Body of pancreas (tissue), 4 donors: Measurements from ENCODE around the gene ATP9B. TPM values are rescaled to one million over a fixed set of nuclear protein-coding genes. Genes with fewer than 3 reads are reported as not detected.

Experiments used
- ATAC-seq: fragments of 150-250 bp; one replicate; pipeline ENCODE4 v1.9.1; 2016
- DNase-seq, 4 donors: peaks; one replicate each; pipeline ENCODE4 v3.0.0-alpha.2; 2019
- H3K27ac ChIP-seq, 4 donors: fragments of 200-600 bp; sonication (generic); 1 replicate in 3 of 4; 2 replicates in 1 of 4; pipeline versions ENCODE4 v1.5.1 to v1.6.1; 2016 to 2019; ENCODE audit warnings: mild to moderate bottlenecking in 1 of 4, mixed read lengths in 1 of 4, moderate library complexity in 1 of 4
- H3K27me3 ChIP-seq, 2 donors: fragments of 200-600 bp; sonication (generic); one replicate each; pipeline ENCODE4 v1.6.0; 2016; ENCODE audit warnings: mild to moderate bottlenecking in 1 of 2
- H3K36me3 ChIP-seq, 2 donors: fragments of 200-600 bp; sonication (generic); replicated peaks in 1 of 2; 2 replicates each; pipeline ENCODE4 v1.5.1; 2016; ENCODE audit warnings: low read depth in 2 of 2; ENCODE audit not compliant: insufficient read depth in 1 of 2
- H3K4me1 ChIP-seq: fragments of 200-600 bp; sonication (generic); one replicate; pipeline ENCODE4 v1.6.0; 2016
- H3K4me3 ChIP-seq, 2 donors: fragments of 200-600 bp; sonication (generic); 1 replicate in 1 of 2; 2 replicates in 1 of 2; pipeline ENCODE4 v1.5.1; 2016 to 2019
- H3K9me3 ChIP-seq, 3 donors: fragments of 200-600 bp; sonication (generic); 1 replicate in 2 of 3; 2 replicates in 1 of 3; pipeline ENCODE4 v1.5.1; 2016
- POLR2A ChIP-seq, 3 donors: fragments of 450-650 bp; IDR thresholded peaks; one replicate each; pipeline ENCODE4 v1.6.1; 2016; ENCODE audit warnings: antibody characterized with exemption in 3 of 3, mild to moderate bottlenecking in 2 of 3
- WGBS, 2 donors: methylation state at CpG; one replicate each; pipeline ENCODE4 v1.1.5; 2017; 5-methylcytosine and 5-hydroxymethylcytosine counted together
- intact Hi-C: fragments of 100-400 bp; cut with DNase I; formaldehyde crosslinking; loops from one replicate; pipeline ENCODE4 v1.15.1; 2023
- total RNA-seq, 2 donors: library from RNA; depleted of rRNA; stranded (reverse); fragments of >200 nt; gene quantifications; one replicate each; pipeline ENCODE4 v1.1.0, GENCODE V29; 2016
- TF ChIP-seq, protein P1 (sequence below), 7 experiments: fragments of 450-650 bp in 4 of 7; fragments of 200-600 bp in 3 of 7; sonication (generic) in 3 of 7; IDR thresholded peaks; one replicate each; pipeline ENCODE4 v1.5.1; 2016 to 2019; ENCODE audit warnings: antibody characterized with exemption in 7 of 7

ATP9B gene
- total RNA-seq, 2 donors from 2014 or later: 19.7 to 21.1 TPM

DNA sequence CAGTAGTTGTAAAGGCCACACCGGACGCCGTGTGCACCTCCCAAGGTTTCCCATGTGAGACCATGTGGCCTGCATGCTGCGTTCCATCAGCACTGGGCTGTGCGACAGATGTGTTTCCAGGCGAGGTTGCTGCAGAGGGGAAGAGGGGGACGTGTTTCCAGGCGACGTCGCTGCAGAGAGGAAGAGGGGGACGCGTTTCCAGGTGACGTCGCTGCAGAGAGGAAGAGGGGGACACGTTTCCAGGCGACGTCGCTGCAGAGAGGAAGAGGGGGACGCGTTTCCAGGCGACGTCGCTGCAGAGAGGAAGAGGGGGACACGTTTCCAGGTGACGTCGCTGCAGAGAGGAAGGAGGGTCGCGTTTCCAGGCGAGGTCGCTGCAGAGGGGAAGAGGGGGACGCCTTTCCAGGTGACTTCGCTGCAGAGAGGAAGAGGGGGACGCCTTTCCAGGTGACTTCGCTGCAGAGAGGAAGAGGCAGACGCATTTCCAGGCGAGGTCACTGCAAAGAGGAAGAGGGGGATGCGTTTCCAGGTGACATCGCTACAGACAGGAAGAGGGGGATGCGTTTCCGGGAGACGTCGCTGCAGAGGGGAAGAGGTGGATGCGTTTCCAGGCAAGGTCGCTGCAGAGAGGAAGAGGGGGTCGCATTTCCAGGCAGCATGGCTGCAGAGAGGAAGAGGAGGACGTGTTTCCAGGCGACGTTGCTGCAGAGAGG, 351.0 kb downstream of the ATP9B start:
- intact Hi-C loops: no loop called here
- TF ChIP-seq, protein P1, sequence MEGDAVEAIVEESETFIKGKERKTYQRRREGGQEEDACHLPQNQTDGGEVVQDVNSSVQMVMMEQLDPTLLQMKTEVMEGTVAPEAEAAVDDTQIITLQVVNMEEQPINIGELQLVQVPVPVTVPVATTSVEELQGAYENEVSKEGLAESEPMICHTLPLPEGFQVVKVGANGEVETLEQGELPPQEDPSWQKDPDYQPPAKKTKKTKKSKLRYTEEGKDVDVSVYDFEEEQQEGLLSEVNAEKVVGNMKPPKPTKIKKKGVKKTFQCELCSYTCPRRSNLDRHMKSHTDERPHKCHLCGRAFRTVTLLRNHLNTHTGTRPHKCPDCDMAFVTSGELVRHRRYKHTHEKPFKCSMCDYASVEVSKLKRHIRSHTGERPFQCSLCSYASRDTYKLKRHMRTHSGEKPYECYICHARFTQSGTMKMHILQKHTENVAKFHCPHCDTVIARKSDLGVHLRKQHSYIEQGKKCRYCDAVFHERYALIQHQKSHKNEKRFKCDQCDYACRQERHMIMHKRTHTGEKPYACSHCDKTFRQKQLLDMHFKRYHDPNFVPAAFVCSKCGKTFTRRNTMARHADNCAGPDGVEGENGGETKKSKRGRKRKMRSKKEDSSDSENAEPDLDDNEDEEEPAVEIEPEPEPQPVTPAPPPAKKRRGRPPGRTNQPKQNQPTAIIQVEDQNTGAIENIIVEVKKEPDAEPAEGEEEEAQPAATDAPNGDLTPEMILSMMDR (IDR thresholded peaks at IDR 0.05): no peak
- no peak for TF ChIP-seq POLR2A (IDR thresholded peaks at IDR 0.05)
- 78 to 86% methylated on average over 48 of the region's 48 CpGs for WGBS, 2 donors
- no peaks in the 10 kb centered on the region for H3K9me3 ChIP-seq
- DNase-seq (no peak), ATAC-seq (no peak)
- H3K27ac ChIP-seq: no peak overlapping the region
- no peaks in the 10 kb centered on the region for H3K36me3 ChIP-seq
- H3K4me3 ChIP-seq: no peak overlapping the region
- H3K4me1 ChIP-seq: no peaks in the 10 kb centered on the region
- no peaks in the 10 kb centered on the region for H3K27me3 ChIP-seq

DNA sequence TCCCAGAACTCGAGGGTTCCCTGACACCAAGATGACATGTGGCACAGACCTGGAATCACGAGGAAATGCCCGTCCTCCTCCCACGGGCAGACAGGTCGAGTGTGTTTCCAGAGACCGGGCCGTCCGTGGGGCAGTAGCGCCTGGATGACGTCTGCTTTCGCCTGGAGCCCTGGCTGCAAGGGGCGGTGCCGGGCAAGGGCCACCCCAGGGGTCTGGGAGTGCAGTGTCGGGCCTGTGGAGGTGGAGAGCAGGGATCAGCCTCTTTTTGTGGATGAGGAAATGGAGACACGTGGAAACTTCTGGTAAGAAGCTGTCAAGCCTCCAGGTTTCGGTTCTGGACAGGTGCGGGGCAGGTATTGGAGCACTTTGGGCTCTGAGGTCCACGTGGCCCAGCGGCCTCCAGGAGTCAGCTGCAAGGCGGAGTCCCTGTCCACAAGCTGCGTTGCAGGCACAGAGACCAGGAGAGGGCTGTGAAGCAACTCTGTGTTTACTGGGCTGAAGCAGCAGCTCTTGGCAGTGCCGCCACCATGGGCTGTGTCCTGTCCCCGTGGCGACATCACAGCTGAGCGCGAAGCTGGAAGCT, 352.2 kb downstream of the ATP9B start:
- WGBS, 2 donors: 89 to 94% methylated on average over 16 to 25 of the region's 26 CpGs
- TF ChIP-seq, protein P1 (IDR thresholded peaks at IDR 0.05): no peak
- TF ChIP-seq POLR2A (IDR thresholded peaks at IDR 0.05): no peak
- H3K4me3 ChIP-seq: no peak overlapping the region
- H3K4me1 ChIP-seq: no peaks in the 10 kb centered on the region
- DNase-seq (no peak), ATAC-seq (no peak)
- no peaks in the 10 kb centered on the region for H3K27me3 ChIP-seq
- intact Hi-C loops: no loop called here
- no peak overlapping the region for H3K27ac ChIP-seq
- H3K9me3 ChIP-seq: no peaks in the 10 kb centered on the region
- H3K36me3 ChIP-seq: no peaks in the 10 kb centered on the region

DNA sequence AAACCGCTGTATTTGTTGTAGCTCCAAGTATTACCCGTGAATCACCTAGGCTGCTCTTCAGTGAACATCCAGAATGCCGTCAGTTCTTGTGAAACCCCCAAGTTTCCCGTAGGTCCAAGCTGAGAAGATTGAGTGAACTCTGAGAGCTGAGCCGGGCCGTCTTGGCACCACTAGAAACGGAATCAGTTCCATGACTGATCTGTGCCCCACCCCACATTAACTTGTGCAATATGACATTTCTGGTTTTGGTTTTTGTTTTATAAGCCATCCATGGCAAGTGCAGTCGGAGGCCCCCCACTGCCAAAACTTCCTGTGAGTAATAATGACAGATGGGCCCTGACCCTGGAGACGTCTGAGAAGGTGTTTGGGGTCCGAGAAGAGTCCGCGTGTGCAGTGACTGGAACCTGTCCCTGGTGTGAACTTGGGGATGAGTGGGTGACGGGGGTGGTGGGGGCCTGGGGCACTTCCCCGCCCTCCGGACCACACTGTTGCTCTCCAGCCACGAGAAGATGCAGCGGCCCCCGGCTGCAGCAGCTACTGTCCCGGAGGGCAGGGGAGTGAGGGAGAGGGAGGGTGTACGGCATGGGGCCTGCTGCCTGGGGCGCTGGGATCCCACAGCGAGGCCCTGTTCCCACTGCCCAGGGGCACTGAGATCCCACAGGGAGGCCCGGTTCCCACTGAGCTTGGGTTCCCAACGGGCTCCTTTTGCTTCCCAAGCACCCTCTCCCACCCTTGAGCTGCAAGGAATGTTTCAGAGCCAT, 353.0 kb downstream of the ATP9B start:
- no peak for ATAC-seq
- H3K27me3 ChIP-seq: no peaks in the 10 kb centered on the region
- no peak for TF ChIP-seq POLR2A (IDR thresholded peaks at IDR 0.05)
- TF ChIP-seq, protein P1 (IDR thresholded peaks at IDR 0.05): no peak
- 87 to 93% methylated on average over 21 to 24 of the region's 24 CpGs for WGBS, 2 donors
- H3K27ac ChIP-seq: no peak overlapping the region
- no peak for DNase-seq
- no peak overlapping the region for H3K4me3 ChIP-seq
- no peaks in the 10 kb centered on the region for H3K36me3 ChIP-seq
- no peaks in the 10 kb centered on the region for H3K4me1 ChIP-seq
- no peaks in the 10 kb centered on the region for H3K9me3 ChIP-seq
- intact Hi-C loops: no loop called here

DNA sequence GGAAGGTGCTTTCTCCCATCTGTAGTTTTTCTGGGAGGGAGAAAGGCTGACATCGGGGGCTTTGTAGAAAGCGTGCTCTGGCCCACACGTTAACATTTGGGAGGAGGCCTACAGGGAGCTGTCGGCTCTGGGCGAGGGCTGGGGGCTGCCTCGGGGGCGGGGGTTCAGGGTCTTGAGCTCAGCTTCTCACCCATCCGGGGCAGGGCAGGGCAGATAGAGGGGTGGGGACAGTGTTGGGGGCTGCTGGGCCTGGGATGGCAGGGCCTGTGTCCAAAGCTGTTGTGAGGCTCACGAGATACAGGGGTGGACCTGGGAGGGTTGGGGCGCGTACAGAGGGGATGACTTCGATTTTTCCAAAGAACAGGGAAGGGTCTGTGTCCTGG, 353.6 kb downstream of the ATP9B start:
- Histone ChIP-seq H3K27me3 (no peaks in the 10 kb centered on the region), H3K4me3 (no peak overlapping the region), H3K9me3 (no peaks in the 10 kb centered on the region), H3K36me3 (no peaks in the 10 kb centered on the region), H3K4me1 (no peaks in the 10 kb centered on the region), H3K27ac (no peak overlapping the region)
- intact Hi-C loops: no loop called here
- TF ChIP-seq POLR2A (IDR thresholded peaks at IDR 0.05): no peak
- TF ChIP-seq, protein P1 (IDR thresholded peaks at IDR 0.05): no peak
- DNase-seq: no peak
- ATAC-seq: no peak
- 85 to 86% methylated on average over 10 to 12 of the region's 12 CpGs for WGBS, 2 donors
